GM21526 (cell line): ENCODE data around the gene SLC36A3.
"Not testable (repeated sequence)": the region's sequence is repeated elsewhere in the genome, so short reads cannot be mapped to it uniquely, and the experiment has no call there.

ENCODE experiments used
- ATAC-seq: cut with Tn5 transposase; IDR thresholded peaks from one replicate; pipeline ENCODE4 v1.9.1; 2021; ENCODE audit warnings: moderate library complexity; ENCODE audit not compliant: unreplicated experiment, low FRiP score

Gene SLC36A3

GRCh38 chr5:151267491-151268260 is 35.9 kb downstream of the SLC36A3 start:
- no peak for ATAC-seq

- no peak for ATAC-seq
These were observed 39.5 kb downstream of the SLC36A3 start for GRCh38 chr5:151264113-151264512.

GRCh38 chr5:151262532-151262931 is 41.0 kb downstream of the SLC36A3 start:
- ATAC-seq: no peak

- no peak for ATAC-seq
These were observed 43.6 kb downstream of the SLC36A3 start for GRCh38 chr5:151259931-151260330.

- no peak for ATAC-seq
These were observed 44.8 kb downstream of the SLC36A3 start for GRCh38 chr5:151258816-151259215.

DNA sequence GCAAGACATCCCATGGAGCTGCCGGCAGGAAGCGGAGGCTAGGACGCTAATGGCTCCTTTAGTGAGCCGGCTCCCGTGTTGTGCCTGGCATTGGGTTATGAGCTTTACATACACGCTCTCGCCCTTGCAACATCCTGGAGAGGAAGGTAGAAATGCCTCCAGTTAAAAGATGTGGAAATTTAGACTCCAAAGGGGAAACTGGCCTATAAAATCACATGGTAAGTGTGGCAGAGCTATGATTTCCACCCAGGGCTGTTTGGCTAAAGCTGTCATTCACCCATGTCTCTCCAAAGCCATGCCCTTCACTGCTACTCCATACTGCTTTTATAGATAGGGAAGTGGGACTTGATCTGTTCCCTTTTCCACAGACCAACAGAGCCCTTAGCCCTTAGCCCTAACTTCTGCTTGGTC is 45.4 kb downstream of the SLC36A3 start:
- no peak for ATAC-seq

DNA sequence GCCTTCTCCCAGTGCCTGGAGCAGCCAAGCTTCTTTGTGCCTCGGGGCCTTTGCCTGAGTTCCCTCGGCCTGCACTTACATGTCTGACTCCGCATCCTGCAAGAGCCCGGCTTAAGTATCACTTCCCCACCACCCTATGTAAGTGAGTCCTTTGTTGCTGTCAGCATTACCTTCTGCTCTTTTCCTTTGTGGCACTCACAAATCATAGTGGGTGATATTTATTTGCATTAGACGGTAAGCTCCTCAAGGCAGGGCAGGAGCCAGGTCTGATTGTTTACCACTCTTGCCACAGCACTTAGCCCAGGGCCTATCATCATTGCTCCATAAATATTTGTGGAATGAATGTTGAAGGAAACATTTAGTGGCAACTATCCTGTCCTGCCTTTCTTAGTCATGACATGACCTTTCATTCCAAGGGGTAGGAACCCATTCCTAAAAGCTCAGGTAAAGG is 45.8 kb downstream of the SLC36A3 start:
- peak; percentile 31 for ATAC-seq

DNA sequence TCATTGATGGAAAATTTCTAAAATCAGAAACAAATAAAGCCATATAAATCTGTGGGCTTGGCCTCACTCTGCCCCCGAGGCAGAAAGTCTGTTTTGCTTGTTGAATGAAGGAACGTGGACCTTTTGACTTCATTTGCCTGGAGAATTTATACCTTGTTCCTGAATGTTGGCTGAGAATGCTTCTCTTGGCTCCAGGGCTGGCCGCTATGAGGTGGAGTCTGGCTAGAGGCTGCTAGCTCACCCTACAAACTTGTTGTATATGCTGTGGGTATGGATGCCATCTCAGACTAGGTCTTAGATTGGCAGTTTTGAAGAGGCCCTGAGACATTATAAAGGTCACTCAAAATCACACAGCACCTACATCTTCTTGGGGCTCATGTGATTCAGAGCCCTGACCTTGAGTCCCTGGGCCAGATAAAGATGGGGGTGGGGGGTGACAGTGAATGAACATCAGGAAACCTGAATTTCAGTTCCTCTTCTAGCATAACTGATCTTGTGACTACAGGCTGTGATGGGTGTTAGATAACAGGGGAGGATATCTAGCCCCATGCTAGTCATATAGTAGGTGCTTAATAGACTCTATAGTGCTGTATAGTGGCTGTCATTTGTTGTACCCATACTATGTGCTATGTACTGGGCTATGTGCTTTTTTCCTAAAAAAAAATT is 47.8 kb downstream of the SLC36A3 start:
- ATAC-seq: peak; percentile 40

- ATAC-seq: not testable (repeated sequence)
These were observed 48.6 kb downstream of the SLC36A3 start for GRCh38 chr5:151254990-151255389.

DNA sequence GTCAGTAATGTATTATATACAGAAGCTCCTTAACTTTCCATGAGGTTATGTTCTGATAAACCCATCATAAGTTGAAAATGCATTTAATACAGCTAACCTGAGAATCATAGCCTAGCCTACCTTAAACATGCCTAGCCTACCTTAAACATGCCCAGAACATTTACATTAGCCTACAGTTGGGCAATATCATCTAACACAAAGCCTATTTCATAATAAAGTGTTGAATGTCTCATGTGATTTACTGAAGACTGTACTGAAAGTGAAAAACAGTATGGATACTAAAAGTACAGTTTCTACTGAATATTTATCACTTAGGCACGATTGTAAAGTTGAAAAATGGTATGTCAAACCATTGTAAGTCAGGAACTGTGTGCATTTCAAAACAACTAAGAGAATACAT is 49.0 kb downstream of the SLC36A3 start:
- ATAC-seq: no peak

DNA sequence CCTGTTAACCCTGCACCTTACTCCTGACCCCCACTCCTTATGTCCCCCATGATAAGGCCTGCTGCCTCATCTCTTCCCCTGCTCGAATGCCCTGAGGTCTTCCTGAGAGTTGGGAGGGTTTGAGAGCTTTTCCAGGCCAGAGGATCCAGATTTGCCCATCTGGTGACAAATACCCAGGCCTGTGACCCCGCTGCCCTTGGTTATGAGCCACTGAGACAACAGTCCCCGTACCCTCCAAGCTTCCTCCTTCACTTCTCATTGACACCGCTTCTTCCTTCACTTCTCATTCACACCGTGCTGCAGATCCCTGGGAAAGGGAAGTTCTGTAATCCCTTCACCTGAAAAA is 50.0 kb downstream of the SLC36A3 start:
- ATAC-seq: no peak

DNA sequence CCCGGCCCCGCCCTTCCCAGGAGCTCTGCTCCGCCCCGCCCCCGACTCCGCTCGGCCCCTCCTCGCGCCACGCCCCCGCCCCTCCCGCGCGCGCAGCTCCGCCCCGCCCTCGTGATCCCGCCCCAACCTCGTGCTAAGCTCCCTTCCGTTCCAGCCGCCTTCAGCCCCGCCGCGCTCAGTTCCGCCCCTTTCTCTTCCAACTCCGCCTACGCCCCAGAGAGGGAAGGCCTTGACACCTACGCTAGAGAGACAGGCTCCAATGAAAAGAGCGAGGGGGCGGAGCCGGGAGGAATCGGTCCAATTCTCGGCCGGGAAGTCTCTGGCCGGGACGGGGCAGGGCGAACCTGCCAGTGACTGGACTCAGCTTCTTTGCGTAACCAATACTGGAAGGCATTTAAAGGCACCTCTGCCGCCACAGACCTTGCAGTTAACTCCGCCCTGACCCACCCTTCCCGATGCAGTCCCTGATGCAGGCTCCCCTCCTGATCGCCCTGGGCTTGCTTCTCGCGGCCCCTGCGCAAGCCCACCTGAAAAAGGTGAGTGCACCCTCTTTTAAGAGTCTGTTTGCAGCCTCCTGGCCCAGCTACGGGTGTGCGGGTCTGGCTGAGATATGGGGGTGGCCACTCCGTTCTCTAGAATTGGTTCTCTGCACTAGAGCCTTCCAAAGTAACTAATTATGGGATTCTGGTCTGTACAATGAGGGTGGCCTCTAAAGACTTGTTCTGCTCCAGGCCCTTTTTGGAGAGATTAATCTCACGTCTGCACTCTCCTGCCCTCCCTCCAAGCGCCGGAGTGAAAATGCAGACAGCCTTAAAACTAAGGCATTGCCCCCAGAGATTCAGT is 50.6 kb downstream of the SLC36A3 start, which contains the start of gene GM2A:
Gene GM2A (plus strand): TSS at position 424 of the 843 bp plus-strand sequence. CDS start 32 bp downstream, at position 456.
- peak; percentile 71 for ATAC-seq

DNA sequence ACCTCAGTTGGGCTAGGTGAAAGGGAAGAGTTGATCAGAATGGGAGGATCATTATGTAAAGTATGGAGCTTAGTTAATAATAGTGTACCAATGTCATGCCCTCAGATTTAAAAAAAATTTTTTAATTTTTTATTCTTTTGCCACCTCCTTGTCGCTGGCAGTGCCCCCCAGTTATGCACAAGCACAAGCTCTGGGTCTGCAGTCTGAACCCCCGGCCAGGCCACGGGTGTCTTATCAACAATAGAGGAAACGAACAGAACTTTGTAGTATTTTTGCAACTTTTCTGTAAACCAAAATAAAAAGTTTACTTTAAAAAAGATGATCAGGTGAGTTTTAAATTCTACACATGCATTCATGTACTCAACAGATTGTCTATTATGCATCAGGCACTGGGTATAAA is 51.9 kb downstream of the SLC36A3 start:
- ATAC-seq: no peak

DNA sequence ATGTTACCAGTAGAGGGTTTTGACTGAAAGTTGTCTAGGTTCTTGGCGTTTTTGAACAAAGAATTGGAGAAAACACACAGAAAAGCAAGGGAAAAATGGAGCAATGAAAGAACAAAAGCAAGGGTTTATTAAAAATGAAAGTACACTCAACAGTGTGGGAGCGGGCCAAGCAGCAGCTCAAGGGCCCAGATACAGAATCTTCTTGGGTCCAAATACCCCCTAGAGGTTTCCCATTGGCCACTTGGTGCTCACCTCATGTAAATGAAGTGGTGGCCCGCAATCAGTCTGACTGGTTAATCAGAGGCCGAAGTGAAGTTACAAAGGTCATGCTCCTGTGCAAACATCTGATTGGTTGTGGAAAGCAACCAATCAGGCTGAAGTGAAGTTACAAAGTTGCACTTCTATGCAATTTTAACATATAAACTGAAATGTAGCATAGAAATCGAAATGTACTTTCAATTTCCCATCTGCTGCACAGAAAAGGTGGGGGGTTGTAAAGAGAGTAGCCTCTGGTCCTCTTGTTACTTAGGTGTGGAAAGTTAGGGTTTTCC is 52.5 kb downstream of the SLC36A3 start:
- no peak for ATAC-seq

GRCh38 chr5:151250346-151251000 is 53.1 kb downstream of the SLC36A3 start:
- no peak for ATAC-seq

DNA sequence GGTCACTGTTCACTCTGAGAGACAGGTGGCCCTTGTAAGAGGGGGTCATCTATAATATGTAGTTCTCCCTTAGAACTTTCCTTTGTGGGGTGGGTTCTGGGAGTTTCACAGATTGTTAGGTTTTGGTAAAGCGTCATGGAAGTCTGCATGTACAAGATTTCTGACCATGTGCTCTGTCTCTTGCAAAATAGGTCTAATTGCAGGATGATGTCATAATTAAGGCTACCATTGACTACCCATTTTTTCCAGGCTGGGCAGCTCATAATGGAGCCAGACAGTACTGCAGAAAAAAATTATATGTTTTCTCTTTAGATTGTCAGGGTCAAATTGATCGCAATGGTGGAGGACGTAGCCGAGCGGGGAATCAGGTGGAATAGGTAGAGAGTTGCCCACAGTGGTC is 54.3 kb downstream of the SLC36A3 start:
- ATAC-seq: no peak

- no peak for ATAC-seq
These were observed 54.9 kb downstream of the SLC36A3 start for GRCh38 chr5:151248651-151249050.

GRCh38 chr5:151245680-151246219 is 57.8 kb downstream of the SLC36A3 start:
- no peak for ATAC-seq

GRCh38 chr5:151244206-151244605 is 59.4 kb downstream of the SLC36A3 start:
- no peak for ATAC-seq

DNA sequence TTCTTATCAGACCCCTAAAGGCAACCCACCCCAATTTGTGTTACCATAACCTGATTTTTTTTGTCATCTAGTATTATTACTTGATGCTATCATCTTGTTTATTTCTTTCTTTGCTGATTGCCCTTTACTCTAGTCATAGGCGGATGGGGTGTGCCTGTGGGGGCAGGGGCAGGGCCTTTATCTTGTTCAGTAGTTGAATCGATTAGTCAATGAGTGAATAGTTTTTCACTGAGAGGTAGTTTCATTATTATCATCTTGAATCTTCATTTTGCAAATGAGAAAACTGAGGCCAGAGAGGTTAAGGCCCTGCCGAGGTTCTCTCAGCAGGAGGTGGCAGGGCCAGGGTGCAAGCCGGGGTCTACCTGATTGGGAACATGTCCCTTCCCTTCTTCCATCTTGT is 60.0 kb downstream of the SLC36A3 start:
- ATAC-seq: no peak
